GM12878 (cell line): ENCODE measurements around the gene ACAD11. TPM values are rescaled to one million over a fixed set of nuclear protein-coding genes. Genes with fewer than 3 reads are reported as not detected.
A peak's percentile ranks its signal among the peaks of the same experiment; 100 is the strongest.
"Not testable (repeated sequence)": the region's sequence is repeated elsewhere in the genome, so short reads cannot be mapped to it uniquely, and the experiment has no call there.

Source experiments
- ATAC-seq: fragments of 200-7000 bp; cut with Tn5 transposase; 3 replicates; pipeline ENCODE4 v1.9.1; 2020; ENCODE audit warnings: mild to moderate bottlenecking, moderate library complexity
- BruUV-seq: library from RNA; stranded (reverse); fragments of 400-500 nt; replicated peaks from 2 replicates; lab custom pipeline; 2021; lab: Mats Ljungman, UMichigan
- CTCF ChIA-PET: fragments of 300-600 bp; sonication (Branson Sonifier 250); formaldehyde crosslinking; extraction: SDS; loops from one replicate; lab custom pipeline; 2021; ENCODE audit warnings: inconsistent platforms; lab: Yijun Ruan, JAX
- POLR2A ChIA-PET: fragments of 350-600 bp; formaldehyde crosslinking; extraction: SDS; loops from one replicate; lab custom pipeline; 2021; ENCODE audit warnings: inconsistent platforms; lab: Charles Lee
- RAD21 ChIA-PET: fragments of 300-600 bp; sonication (Branson Sonifier 250); formaldehyde crosslinking; loops from one replicate; lab custom pipeline; 2023; ENCODE audit warnings: antibody characterized with exemption; ENCODE audit not compliant: unreplicated experiment; lab: Charles Lee
- SMC1A ChIA-PET: fragments of 300-600 bp; sonication (Branson Sonifier 250); formaldehyde crosslinking; loops from one replicate; lab custom pipeline; 2023; ENCODE audit not compliant: unreplicated experiment, uncharacterized antibody; lab: Charles Lee
- DNase-seq: peaks from one replicate; pipeline ENCODE4 v3.0.0-alpha.2; 2011; ENCODE audit warnings: low read depth, low spot score
- FAIRE-seq: peaks from 3 replicates; lab custom pipeline; 2011; peaks lifted over from hg19 to GRCh38; lab: Jason Lieb, UNC
- H2AFZ ChIP-seq: 2 replicates; pipeline ENCODE4 v1.6.0; 2011; ENCODE audit warnings: low read depth, low read length, control low read depth; ENCODE audit not compliant: control insufficient read depth
- H3K27ac ChIP-seq: 2 replicates; pipeline ENCODE4 v1.5.1; 2011; ENCODE audit warnings: control low read depth; ENCODE audit not compliant: control insufficient read depth, insufficient read depth
- H3K27me3 ChIP-seq, 2 experiments: replicated peaks in 1 of 2; 2 replicates each; pipeline versions ENCODE4 v1.6.0 to v1.6.1; 2011; ENCODE audit warnings: low read length in 1 of 2; ENCODE audit not compliant: control insufficient read depth in 2 of 2, insufficient read depth in 2 of 2
- H3K36me3 ChIP-seq, 2 experiments: 2 replicates each; pipeline ENCODE4 v1.5.1; 2011; ENCODE audit warnings: low read length in 1 of 2; ENCODE audit not compliant: control insufficient read depth in 2 of 2, insufficient read depth in 2 of 2
- H3K4me1 ChIP-seq: 2 replicates; pipeline ENCODE4 v1.6.1; 2011; ENCODE audit warnings: mild to moderate bottlenecking, low read length, moderate library complexity, mixed read lengths; ENCODE audit not compliant: control insufficient read depth, insufficient read depth
- H3K4me2 ChIP-seq: 2 replicates; pipeline ENCODE4 v1.6.0; 2011; ENCODE audit warnings: control low read depth; ENCODE audit not compliant: control insufficient read depth, insufficient read depth
- H3K4me3 ChIP-seq: fragments of 200-600 bp; sonication (generic); 2 replicates; pipeline ENCODE4 v1.5.1; 2016
- H3K79me2 ChIP-seq: 2 replicates; pipeline ENCODE4 v1.6.0; 2011; ENCODE audit warnings: low read length; ENCODE audit not compliant: control insufficient read depth, insufficient read depth
- H3K9ac ChIP-seq: 2 replicates; pipeline ENCODE4 v1.8.0; 2011; ENCODE audit warnings: low read length, control low read depth, mixed read lengths; ENCODE audit not compliant: control insufficient read depth, insufficient read depth
- H3K9me3 ChIP-seq: replicated peaks from 3 replicates; pipeline ENCODE4 v1.5.1; 2011; ENCODE audit warnings: mild to moderate bottlenecking, low read length; ENCODE audit not compliant: control insufficient read depth, insufficient read depth
- H4K20me1 ChIP-seq: 2 replicates; pipeline ENCODE4 v1.6.0; 2011; ENCODE audit not compliant: control insufficient read depth, insufficient read depth
- EP300 ChIP-seq, 2 experiments: fragments of 150-350 bp in 1 of 2; IDR thresholded peaks; 2 replicates each; pipeline ENCODE4 v1.6.1; 2011 to 2012; ENCODE audit warnings: low read depth in 2 of 2, low read length in 2 of 2, borderline replicate concordance in 1 of 2, improper control_type of control experiment in 1 of 2, inconsistent platforms in 1 of 2; ENCODE audit not compliant: control insufficient read depth in 1 of 2
- HDAC2 ChIP-seq: fragments of 200-600 bp; sonication (generic); IDR thresholded peaks from 2 replicates; pipeline ENCODE4 v1.6.1; 2017
- JUNB ChIP-seq: IDR thresholded peaks from 2 replicates; pipeline ENCODE4 v1.6.1; 2016; ENCODE audit warnings: antibody characterized with exemption, mild to moderate bottlenecking
- NFIC ChIP-seq: IDR thresholded peaks from 2 replicates; pipeline ENCODE4 v1.6.1; 2012; ENCODE audit warnings: low read depth, mild to moderate bottlenecking, inconsistent platforms, low read length, moderate library complexity
- RBBP5 ChIP-seq: fragments of 200-600 bp; sonication (generic); conservative IDR thresholded peaks from 2 replicates; pipeline ENCODE4 v1.6.1; 2016
- RFX5 ChIP-seq: IDR thresholded peaks from 2 replicates; pipeline ENCODE4 v1.6.1; 2011; ENCODE audit warnings: low read depth, low read length, improper control_type of control experiment
- SMAD5 ChIP-seq: IDR thresholded peaks from 2 replicates; pipeline ENCODE4 v1.6.1; 2016; ENCODE audit warnings: antibody characterized with exemption, low read depth
- ZSCAN29 ChIP-seq: fragments of 450-650 bp; IDR thresholded peaks from 2 replicates; pipeline ENCODE4 v1.6.1; 2017; ENCODE audit warnings: mild to moderate bottlenecking, moderate library complexity
- WGBS: methylation state at CpG from one replicate; pipeline ENCODE4 v1.1.6; 2016; ENCODE audit warnings: low lambda C conversion rate; ENCODE audit not compliant: insufficient replicate concordance, insufficient coverage; ENCODE audit errors: missing lambda C conversion rate; 5-methylcytosine and 5-hydroxymethylcytosine counted together
- in situ Hi-C: fragments of 300-500 bp; cut with MboI; formaldehyde crosslinking; loops from 9 replicates; pipeline ENCODE4 v1.14.3; 2018; ENCODE audit warnings: mixed read lengths
- intact Hi-C: fragments of 100-400 bp; cut with micrococcal nuclease; formaldehyde crosslinking; loops from one replicate; pipeline ENCODE4 v1.14.2; 2022; ENCODE audit not compliant: unreplicated experiment
- polyA plus RNA-seq, 11 experiments: library from polyadenylated mRNA; depleted of rRNA in 4 of 11; unstranded in 6 of 11; stranded (reverse) in 5 of 11; fragments of >200 nt; fragmentation: Nextera tagmentation in 4 of 11; fragmentation: Illumina TruSeq in 1 of 11; extraction: Ambion mirVana in 4 of 11; extraction: Trizol in 1 of 11; gene quantifications; 1 replicate in 1 of 11; 2 replicates in 10 of 11; pipeline versions ENCODE4 v1.2.1 to v1.2.3, GENCODE V29; 2011 to 2016; ENCODE audit warnings: inconsistent platforms in 2 of 11, missing spikeins in 2 of 11, low read depth in 1 of 11
- total RNA-seq, 4 experiments: library from RNA; depleted of rRNA in 3 of 4; stranded (reverse); fragments of >200 nt in 3 of 4; fragmentation: Illumina TruSeq in 1 of 4; extraction: Trizol in 1 of 4; gene quantifications; 2 replicates each; pipeline versions ENCODE4 v1.2.1 to v1.2.3, GENCODE V29; 2013 to 2021
- TF ChIP-seq, protein P1 (sequence below): IDR thresholded peaks from 2 replicates; pipeline ENCODE4 v1.6.1; 2011; ENCODE audit warnings: borderline replicate concordance, low read depth, mild to moderate bottlenecking, moderate library complexity, low read length; ENCODE audit not compliant: insufficient read depth, poor library complexity, severe bottlenecking

Gene ACAD11
- total and polyA plus RNA-seq, 10 of the 15 experiments (the other 5 are each of a cell fraction or from before 2014, with no cell fraction given): 2.4 to 15.9 (median 10.4) TPM

DNA sequence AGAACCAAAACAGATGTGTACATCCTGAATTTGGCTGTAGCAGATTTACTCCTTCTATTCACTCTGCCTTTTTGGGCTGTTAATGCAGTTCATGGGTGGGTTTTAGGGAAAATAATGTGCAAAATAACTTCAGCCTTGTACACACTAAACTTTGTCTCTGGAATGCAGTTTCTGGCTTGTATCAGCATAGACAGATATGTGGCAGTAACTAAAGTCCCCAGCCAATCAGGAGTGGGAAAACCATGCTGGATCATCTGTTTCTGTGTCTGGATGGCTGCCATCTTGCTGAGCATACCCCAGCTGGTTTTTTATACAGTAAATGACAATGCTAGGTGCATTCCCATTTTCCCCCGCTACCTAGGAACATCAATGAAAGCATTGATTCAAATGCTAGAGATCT, 59.0 kb downstream of the ACAD11 start:
- H3K27ac ChIP-seq, DNase-seq, H3K36me3 ChIP-seq, in situ Hi-C loops, BruUV-seq, H3K4me1 ChIP-seq, RAD21 ChIA-PET, H3K4me3 ChIP-seq, H2AFZ ChIP-seq, H3K4me2 ChIP-seq, CTCF ChIA-PET, POLR2A ChIA-PET, H3K27me3 ChIP-seq, H3K79me2 ChIP-seq, ATAC-seq, H3K9me3 ChIP-seq, H4K20me1 ChIP-seq, H3K9ac ChIP-seq, intact Hi-C loops: not testable (repeated sequence)
- peak; percentile 18 for FAIRE-seq
- SMC1A ChIA-PET: interaction anchor here (1.2 kb wide), 1 partner anchor 22 kb away, joined by 3 read pairs; no protein-coding TSS in a partner anchor
- no CpG with 5 or more reads among the region's 1 CpG for WGBS

DNA sequence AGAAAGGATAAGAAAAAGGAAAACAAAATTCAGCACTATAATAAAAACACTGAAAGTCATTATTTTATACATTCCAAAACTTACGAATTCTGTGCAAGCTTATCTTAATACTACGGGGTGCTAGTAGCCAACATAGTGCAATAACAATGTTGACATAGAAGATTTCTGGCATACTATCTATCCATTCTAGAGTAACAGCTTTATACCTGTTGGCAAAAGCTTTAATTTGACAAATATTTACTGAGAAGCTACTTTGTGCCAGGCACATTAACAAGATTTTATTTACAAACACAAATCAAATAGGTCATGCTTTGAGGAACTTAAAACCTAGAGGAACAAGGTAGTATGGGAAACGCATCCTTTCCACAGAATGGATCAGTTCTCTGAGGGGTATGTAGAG, 61.4 kb downstream of the ACAD11 start:
- FAIRE-seq (no peak), ATAC-seq (no peak), DNase-seq (no peak)
- H3K27me3 ChIP-seq: no peaks in the 10 kb centered on the region
- WGBS: 94% methylated on average over 3 of the region's 3 CpGs
- TF ChIP-seq NFIC (no peak), EP300 (IDR thresholded peaks at IDR 0.05; ENCODE audit: borderline replicate concordance in 1 of 2, control insufficient read depth in 1 of 2, low read depth in 2 of 2, low read length in 2 of 2) (no peak), HDAC2 (no peak), ZSCAN29 (no peak), RBBP5 (no peak), SMAD5 (no peak), JUNB (no peak), RFX5 (no peak)
- TF ChIP-seq, protein P1, sequence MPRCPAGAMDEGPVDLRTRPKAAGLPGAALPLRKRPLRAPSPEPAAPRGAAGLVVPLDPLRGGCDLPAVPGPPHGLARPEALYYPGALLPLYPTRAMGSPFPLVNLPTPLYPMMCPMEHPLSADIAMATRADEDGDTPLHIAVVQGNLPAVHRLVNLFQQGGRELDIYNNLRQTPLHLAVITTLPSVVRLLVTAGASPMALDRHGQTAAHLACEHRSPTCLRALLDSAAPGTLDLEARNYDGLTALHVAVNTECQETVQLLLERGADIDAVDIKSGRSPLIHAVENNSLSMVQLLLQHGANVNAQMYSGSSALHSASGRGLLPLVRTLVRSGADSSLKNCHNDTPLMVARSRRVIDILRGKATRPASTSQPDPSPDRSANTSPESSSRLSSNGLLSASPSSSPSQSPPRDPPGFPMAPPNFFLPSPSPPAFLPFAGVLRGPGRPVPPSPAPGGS: no peak
- H3K27ac ChIP-seq: no peak overlapping the region
- no peaks in the 10 kb centered on the region for H3K9me3 ChIP-seq
- no peaks in the 10 kb centered on the region for H3K79me2 ChIP-seq
- H3K4me3 ChIP-seq: no peak overlapping the region
- POLR2A ChIA-PET: no interaction called here
- H3K9ac ChIP-seq: no peak overlapping the region
- H3K36me3 ChIP-seq: peaks cover 0 to 3% of the 10 kb centered on the region in 2 experiments; a peak in 1 of 4 replicates
- RAD21 ChIA-PET: no interaction called here
- no peak overlapping the region for H2AFZ ChIP-seq
- SMC1A ChIA-PET: no interaction called here
- no peak overlapping the region for H3K4me2 ChIP-seq
- intact Hi-C loops: no loop called here
- no peaks in the 10 kb centered on the region for H3K4me1 ChIP-seq
- H4K20me1 ChIP-seq: no peaks in the 10 kb centered on the region
- BruUV-seq: no TSS peak
- CTCF ChIA-PET: no interaction called here
- in situ Hi-C loops: no loop called here
